Skeletal muscle tissue (tissue), 4 donors: ENCODE results near the gene UGT2A1. TPM values are rescaled to one million over a fixed set of nuclear protein-coding genes. Genes with fewer than 3 reads are reported as not detected.

Experiments used
- H3K27ac ChIP-seq: one replicate; pipeline ENCODE4 v1.7.0; 2013; ENCODE audit warnings: mild to moderate bottlenecking, low read depth, low read length, inconsistent platforms
- H3K27me3 ChIP-seq, 3 donors: one replicate each; pipeline ENCODE4 v1.7.0; 2013; ENCODE audit warnings: low read length in 3 of 3; ENCODE audit not compliant: control insufficient read depth in 3 of 3, insufficient read depth in 3 of 3
- H3K36me3 ChIP-seq, 3 donors: one replicate each; pipeline ENCODE4 v1.7.0; 2013; ENCODE audit warnings: low read length in 3 of 3; ENCODE audit not compliant: control insufficient read depth in 3 of 3, insufficient read depth in 3 of 3
- H3K4me1 ChIP-seq, 3 donors: one replicate each; pipeline ENCODE4 v1.7.0; 2013; ENCODE audit warnings: low read length in 3 of 3, mild to moderate bottlenecking in 3 of 3; ENCODE audit not compliant: control insufficient read depth in 3 of 3, insufficient read depth in 3 of 3
- H3K4me3 ChIP-seq, 3 donors: one replicate each; pipeline ENCODE4 v1.7.0; 2013; ENCODE audit warnings: low read length in 3 of 3
- H3K9ac ChIP-seq, 3 donors: one replicate each; pipeline ENCODE4 v1.7.0; 2013; ENCODE audit warnings: low read length in 3 of 3, mild to moderate bottlenecking in 3 of 3, moderate library complexity in 2 of 3, low read depth in 1 of 3
- H3K9me3 ChIP-seq, 3 donors: one replicate each; pipeline ENCODE4 v1.7.0; 2013; ENCODE audit warnings: low read length in 3 of 3; ENCODE audit not compliant: control insufficient read depth in 3 of 3
- total RNA-seq: library from RNA; depleted of rRNA; stranded (reverse); fragments of >200 nt; gene quantifications from one replicate; pipeline ENCODE4 v1.2.3, GENCODE V29; 2014
- donor health status: Osteomylitis.

UGT2A1 gene
- total RNA-seq, 1 donor from 2014 or later, result under 0.01 TPM

DNA sequence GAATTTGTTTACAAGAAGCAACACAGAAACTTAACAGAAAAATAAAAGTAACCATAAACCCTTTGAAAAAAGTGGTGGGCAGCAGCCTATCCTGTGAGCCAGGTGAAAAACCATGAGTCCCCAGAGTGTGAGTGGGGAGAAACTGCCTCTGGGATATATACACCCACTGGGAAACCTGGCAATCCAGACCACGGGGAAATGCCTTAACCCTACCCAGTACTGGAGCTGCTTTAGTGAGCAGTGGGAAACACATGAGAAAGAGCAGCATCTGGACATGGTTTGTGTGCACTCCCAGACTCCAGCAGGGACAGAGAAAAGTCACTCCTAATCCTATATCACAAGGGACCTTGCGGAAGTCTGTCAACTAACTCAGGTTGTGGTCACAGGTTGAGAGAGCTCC, 53.0 kb downstream of the UGT2A1 start:
- no peak overlapping the region for H3K9ac ChIP-seq
- H3K36me3 ChIP-seq, result no peaks in the 10 kb centered on the region
- no peak overlapping the region for H3K27ac ChIP-seq
- H3K9me3 ChIP-seq, result peaks cover 0 to 2% (median 0%) of the 10 kb centered on the region in 3 donors
- H3K4me1 ChIP-seq, result no peaks in the 10 kb centered on the region
- no peaks in the 10 kb centered on the region for H3K27me3 ChIP-seq
- H3K4me3 ChIP-seq, result no peak overlapping the region

DNA sequence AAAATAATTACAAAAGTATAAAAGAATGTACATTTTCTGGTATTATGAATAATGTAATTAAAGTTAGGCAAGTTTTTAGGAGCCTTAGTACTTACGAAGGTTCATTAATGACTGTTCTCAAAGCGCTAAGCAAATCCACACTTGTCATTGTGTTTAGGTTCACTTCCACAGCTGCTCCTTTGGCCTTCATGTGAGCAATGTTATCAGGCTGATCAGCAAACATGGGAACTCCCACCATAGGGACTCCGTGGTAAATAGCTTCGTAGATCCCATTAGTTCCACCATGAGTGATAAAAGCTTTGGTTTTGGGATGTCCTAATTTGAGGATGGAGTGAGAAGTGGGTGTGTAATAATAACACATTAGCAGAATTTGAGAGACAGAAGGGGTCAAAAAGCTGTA, 58.7 kb downstream of the UGT2A1 start:
- no peak overlapping the region for H3K4me3 ChIP-seq
- H3K27ac ChIP-seq, result no peak overlapping the region
- H3K9ac ChIP-seq, result no peak overlapping the region
- no peaks in the 10 kb centered on the region for H3K9me3 ChIP-seq
- no peaks in the 10 kb centered on the region for H3K27me3 ChIP-seq
- no peaks in the 10 kb centered on the region for H3K4me1 ChIP-seq
- no peaks in the 10 kb centered on the region for H3K36me3 ChIP-seq

DNA sequence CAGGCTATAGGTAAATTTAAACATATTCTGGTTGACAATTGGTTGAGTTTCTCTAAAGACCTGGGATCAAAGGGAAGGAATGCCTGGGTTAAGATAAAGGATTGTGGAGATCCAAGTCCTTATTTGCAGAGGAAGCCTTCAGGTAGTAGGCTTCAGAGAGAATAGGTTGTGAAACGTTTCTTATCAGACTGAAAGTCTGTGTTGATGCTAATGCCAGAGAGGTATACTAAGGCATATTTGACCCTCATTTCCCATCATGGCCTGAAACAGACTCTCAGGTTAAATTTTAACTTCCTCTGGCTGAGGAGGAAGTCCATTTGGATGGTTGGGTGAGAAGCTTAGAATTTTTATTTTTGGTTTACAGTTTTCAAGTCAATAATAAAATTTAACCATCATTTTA, 61.7 kb downstream of the UGT2A1 start:
- no peaks in the 10 kb centered on the region for H3K9me3 ChIP-seq
- H3K9ac ChIP-seq, result no peak overlapping the region
- no peaks in the 10 kb centered on the region for H3K27me3 ChIP-seq
- no peaks in the 10 kb centered on the region for H3K4me1 ChIP-seq
- no peak overlapping the region for H3K4me3 ChIP-seq
- no peak overlapping the region for H3K27ac ChIP-seq
- H3K36me3 ChIP-seq, result no peaks in the 10 kb centered on the region

DNA sequence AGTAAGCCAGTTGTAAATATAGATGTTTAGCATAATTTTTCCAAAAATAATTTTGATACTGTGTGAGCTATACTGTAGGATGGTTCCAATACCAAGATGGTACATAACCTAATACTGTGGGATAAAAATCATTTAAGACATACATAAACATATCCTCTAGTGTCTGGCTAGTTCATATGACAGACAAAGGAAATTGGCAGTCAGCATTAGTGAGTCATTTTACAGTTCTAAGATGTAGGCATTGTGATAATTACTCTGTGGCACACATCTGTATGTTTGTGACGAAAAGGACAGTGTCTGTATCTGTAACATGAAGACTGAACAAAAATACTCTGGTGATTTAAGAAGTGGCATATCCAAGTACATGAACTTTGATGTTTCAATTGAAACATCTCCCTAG, 63.2 kb downstream of the UGT2A1 start:
- no peak overlapping the region for H3K27ac ChIP-seq
- no peaks in the 10 kb centered on the region for H3K9me3 ChIP-seq
- H3K4me3 ChIP-seq, result no peak overlapping the region
- no peaks in the 10 kb centered on the region for H3K4me1 ChIP-seq
- H3K36me3 ChIP-seq, result no peaks in the 10 kb centered on the region
- H3K9ac ChIP-seq, result no peak overlapping the region
- no peaks in the 10 kb centered on the region for H3K27me3 ChIP-seq

DNA sequence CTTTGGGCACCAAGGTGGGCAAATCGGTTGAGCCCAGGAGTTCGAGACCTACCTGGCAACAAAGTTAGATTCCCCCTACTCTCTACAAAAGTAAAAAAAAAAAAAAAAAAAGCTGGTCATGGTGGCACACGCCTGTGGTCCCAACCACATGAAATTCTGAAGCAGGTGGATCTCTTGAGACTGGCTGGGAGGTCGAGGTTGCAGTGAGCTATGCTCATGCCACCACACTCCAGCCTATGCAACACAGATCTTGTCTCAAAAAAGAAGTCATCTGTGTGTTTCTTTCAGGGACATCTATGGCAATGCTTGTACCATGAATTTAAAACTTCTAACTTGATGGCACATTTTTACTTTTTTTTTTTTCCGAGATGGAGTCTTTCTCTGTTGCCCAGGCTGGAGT, 68.9 kb downstream of the UGT2A1 start:
- Histone ChIP-seq H3K4me1 (no peaks in the 10 kb centered on the region), H3K27ac (no peak overlapping the region), H3K4me3 (no peak overlapping the region), H3K27me3 (no peaks in the 10 kb centered on the region), H3K9ac (no peak overlapping the region), H3K9me3 (no peaks in the 10 kb centered on the region), H3K36me3 (no peaks in the 10 kb centered on the region)

DNA sequence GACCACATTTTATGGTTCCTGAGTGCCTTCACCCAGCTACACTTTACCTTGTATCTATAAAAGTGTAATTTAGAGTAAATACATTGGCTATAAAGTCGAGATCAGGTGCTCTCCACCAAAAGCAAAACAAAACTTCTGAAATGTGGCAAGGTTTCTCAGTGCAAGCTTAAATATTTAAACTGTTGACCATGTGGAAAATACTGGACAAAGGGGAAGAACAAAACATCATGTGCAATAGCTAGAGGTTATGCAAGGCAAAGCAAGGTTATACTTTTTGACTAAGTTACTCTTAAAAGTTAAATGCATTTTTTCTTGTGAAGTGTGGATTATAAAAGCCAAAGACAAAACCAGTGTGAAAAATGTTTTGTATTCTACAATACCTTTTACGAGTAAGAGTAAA, 69.5 kb downstream of the UGT2A1 start:
- no peak overlapping the region for H3K9ac ChIP-seq
- no peak overlapping the region for H3K27ac ChIP-seq
- H3K4me1 ChIP-seq, result no peaks in the 10 kb centered on the region

DNA sequence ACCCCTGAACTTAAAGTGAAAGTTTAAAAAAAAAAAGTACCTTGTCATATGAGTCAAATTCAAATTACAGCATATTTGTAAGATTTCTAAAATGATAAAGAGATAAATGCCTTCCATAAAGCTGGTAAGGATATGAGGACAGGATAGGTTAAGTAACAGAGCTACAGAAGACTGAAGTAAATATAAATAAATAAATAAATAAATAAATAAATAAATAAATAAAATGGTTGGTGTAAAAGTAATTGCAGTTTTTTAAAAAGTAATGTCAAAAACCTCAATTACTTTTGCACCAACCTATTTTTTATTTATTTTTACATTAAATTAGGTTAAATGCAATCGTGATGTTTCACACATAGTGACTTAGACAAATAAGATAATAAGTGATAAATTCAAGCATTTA, 75.8 kb downstream of the UGT2A1 start:
- peaks cover 0 to 2% (median 0%) of the 10 kb centered on the region in 3 donors for H3K9me3 ChIP-seq
- no peaks in the 10 kb centered on the region for H3K27me3 ChIP-seq
- H3K36me3 ChIP-seq, result no peaks in the 10 kb centered on the region
- no peak overlapping the region for H3K9ac ChIP-seq
- H3K4me1 ChIP-seq, result no peaks in the 10 kb centered on the region
- no peak overlapping the region for H3K4me3 ChIP-seq
- no peak overlapping the region for H3K27ac ChIP-seq

More for the DNA sequence above, 69.5 kb downstream of the UGT2A1 start:
- no peaks in the 10 kb centered on the region for H3K27me3 ChIP-seq
- no peak overlapping the region for H3K4me3 ChIP-seq
- H3K36me3 ChIP-seq, result no peaks in the 10 kb centered on the region
- no peaks in the 10 kb centered on the region for H3K9me3 ChIP-seq

DNA sequence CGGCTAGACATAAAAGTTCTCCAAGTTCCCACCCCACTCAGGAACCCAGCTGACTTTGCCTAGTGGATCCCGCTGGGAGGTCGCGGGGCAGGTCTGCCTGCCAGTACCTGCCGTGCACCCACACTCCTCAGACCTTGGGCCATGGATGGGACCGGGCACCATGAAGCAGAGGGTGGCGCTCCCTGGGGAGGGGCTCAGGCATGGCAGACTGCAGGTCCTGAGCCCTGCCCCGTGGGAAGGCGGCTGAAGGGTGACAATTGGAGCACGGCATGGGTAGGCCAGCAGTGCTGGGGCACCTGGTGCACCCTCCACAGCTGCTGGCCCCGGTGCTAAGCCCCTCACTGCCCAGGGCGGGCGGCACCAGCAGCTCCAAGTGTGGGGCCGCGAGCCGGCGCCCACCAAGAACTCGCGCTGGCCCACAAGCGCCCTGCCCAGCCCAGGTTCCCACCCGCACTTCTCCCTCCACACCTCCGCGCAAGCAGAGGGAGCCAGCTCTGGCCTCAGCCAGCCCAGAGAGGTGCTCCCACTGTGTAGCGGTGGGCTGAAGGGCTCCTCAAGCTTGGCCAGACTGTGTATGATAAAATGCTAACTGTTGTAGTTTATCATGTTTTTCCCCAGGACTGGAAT, 76.7 kb downstream of the UGT2A1 start:
- Histone ChIP-seq H3K9ac (no peak overlapping the region), H3K4me3 (no peak overlapping the region), H3K36me3 (no peaks in the 10 kb centered on the region), H3K27ac (no peak overlapping the region), H3K27me3 (no peaks in the 10 kb centered on the region), H3K4me1 (no peaks in the 10 kb centered on the region), H3K9me3 (peaks cover 0 to 2% (median 0%) of the 10 kb centered on the region in 3 donors)

DNA sequence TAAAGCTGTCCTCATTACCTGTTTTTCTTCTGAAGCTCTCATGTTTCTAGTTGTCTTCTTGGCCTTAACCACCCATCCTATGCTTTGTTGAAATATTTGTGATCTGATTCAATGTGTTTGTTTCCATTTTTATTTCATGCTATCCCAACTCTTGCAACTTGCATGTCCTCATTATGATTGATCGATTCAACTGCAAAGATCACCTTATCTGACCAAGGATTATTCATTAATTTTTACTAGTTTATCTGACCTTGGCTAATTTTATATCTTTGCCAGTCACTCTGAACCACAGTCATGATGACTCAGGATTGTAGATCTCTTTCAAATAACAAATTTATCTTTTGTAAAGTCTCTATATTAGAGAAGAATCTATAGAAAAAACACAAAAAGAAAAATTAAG, 84.3 kb downstream of the UGT2A1 start:
- Histone ChIP-seq H3K27ac (no peak overlapping the region), H3K9me3 (no peaks in the 10 kb centered on the region), H3K36me3 (no peaks in the 10 kb centered on the region), H3K4me3 (no peak overlapping the region), H3K27me3 (no peaks in the 10 kb centered on the region), H3K9ac (no peak overlapping the region), H3K4me1 (no peaks in the 10 kb centered on the region)

DNA sequence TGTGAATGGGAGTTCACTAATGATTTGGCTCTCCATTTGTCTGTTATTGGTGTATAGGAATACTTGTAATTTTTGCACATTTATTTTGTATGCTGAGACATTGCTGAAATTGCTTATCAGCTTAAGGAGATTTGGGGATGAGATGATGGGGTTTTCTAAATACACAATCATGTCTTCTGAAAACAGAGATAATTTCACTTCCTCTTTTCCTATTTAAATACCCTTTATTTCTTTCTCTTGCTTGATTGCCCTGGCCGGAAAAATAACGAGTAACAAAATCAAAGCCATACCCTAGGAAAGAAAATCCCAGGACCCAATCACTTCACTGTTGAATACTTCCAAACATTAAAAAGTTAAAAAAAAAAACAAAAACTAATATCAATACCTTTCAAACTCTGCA, 89.6 kb downstream of the UGT2A1 start:
- H3K9ac ChIP-seq, result no peak overlapping the region
- H3K36me3 ChIP-seq, result no peaks in the 10 kb centered on the region
- no peak overlapping the region for H3K4me3 ChIP-seq
- no peaks in the 10 kb centered on the region for H3K9me3 ChIP-seq
- no peak overlapping the region for H3K27ac ChIP-seq
- no peaks in the 10 kb centered on the region for H3K27me3 ChIP-seq
- H3K4me1 ChIP-seq, result no peaks in the 10 kb centered on the region
